ENCODE results near the gene EEF1G. TPM values are rescaled to one million over a fixed set of nuclear protein-coding genes. Genes with fewer than 3 reads are reported as not detected.

The EEF1G gene
- total RNA-seq, 1 experiment from 2014 or later, result 1,667 TPM

DNA sequence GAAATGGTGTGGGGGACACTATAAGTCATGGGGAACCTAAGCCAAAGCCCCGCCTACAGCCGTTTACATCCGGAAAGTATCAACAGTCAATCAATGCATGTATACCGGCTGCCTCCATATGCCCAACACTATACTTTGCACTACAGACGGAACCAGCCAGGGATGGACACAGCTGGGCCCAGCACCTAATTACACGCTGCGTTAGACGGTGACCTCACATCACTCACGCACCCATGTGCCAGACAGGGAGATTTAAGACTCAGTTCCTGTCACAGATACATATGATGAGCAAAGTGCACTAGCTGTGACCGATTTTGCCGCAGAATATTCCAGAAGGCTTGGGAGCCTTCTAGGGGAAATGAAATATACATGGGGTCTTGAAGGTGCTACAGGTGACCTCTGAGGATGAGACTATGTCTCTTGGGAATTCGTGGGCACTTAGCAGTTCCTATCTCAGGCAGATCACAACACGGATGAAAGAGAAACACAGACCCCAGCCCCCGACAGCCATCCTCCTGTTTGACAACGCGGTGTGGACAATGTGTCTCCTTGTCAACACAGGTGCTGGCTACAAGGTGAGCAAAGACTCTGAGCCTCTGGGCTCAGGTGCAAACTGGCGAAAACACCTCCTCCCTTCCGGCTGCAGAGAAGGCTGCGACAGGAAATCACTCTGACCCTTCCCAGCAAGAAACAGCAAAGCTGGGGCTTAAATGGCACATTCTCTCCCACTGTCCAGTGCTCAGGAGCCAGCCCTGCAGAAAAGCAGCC lies 35.0 kb downstream of the EEF1G start (continued):
- no peak for TF ChIP-seq ZNF512 (CRISPR knock-in tag; IDR thresholded peaks at IDR 0.05; ENCODE audit: borderline replicate concordance)
- TF ChIP-seq ZNF263 (CRISPR knock-in tag; IDR thresholded peaks at IDR 0.05; ENCODE audit: low read depth), result no peak
- TF ChIP-seq GABPB1 (CRISPR knock-in tag; IDR thresholded peaks at IDR 0.05), result no peak

- H3K4me1 Mint-ChIP-seq, result peaks cover 13% of the 10 kb centered on the region
- peak; percentile 52; the same call in 1 of the 2 replicates for ATAC-seq
- TF ChIP-seq JAZF1 (CRISPR knock-in tag; IDR thresholded peaks at IDR 0.05) (no peak), IRF2 (CRISPR knock-in tag; IDR thresholded peaks at IDR 0.05; ENCODE audit: borderline replicate concordance, low read depth) (no peak), E2F4 (CRISPR knock-in tag; IDR thresholded peaks at IDR 0.05; ENCODE audit: borderline replicate concordance, low read depth) (no peak), NR2C2 (CRISPR knock-in tag; IDR thresholded peaks at IDR 0.05) (no peak), CREM (CRISPR knock-in tag; IDR thresholded peaks at IDR 0.05) (no peak), KAT7 (CRISPR knock-in tag; IDR thresholded peaks at IDR 0.05; ENCODE audit: borderline replicate concordance) (no peak), CBFB (CRISPR knock-in tag; IDR thresholded peaks at IDR 0.05; ENCODE audit: low read depth) (no peak)
- TF ChIP-seq, protein P1, sequence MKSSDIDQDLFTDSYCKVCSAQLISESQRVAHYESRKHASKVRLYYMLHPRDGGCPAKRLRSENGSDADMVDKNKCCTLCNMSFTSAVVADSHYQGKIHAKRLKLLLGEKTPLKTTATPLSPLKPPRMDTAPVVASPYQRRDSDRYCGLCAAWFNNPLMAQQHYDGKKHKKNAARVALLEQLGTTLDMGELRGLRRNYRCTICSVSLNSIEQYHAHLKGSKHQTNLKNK (CRISPR knock-in tag; IDR thresholded peaks at IDR 0.05), result no peak
- TF ChIP-seq, protein P2, sequence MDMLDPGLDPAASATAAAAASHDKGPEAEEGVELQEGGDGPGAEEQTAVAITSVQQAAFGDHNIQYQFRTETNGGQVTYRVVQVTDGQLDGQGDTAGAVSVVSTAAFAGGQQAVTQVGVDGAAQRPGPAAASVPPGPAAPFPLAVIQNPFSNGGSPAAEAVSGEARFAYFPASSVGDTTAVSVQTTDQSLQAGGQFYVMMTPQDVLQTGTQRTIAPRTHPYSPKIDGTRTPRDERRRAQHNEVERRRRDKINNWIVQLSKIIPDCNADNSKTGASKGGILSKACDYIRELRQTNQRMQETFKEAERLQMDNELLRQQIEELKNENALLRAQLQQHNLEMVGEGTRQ (CRISPR knock-in tag; IDR thresholded peaks at IDR 0.05), result no peak
- TF ChIP-seq, protein P3, sequence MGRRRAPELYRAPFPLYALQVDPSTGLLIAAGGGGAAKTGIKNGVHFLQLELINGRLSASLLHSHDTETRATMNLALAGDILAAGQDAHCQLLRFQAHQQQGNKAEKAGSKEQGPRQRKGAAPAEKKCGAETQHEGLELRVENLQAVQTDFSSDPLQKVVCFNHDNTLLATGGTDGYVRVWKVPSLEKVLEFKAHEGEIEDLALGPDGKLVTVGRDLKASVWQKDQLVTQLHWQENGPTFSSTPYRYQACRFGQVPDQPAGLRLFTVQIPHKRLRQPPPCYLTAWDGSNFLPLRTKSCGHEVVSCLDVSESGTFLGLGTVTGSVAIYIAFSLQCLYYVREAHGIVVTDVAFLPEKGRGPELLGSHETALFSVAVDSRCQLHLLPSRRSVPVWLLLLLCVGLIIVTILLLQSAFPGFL (CRISPR knock-in tag; IDR thresholded peaks at IDR 0.05; ENCODE audit: borderline replicate concordance), result no peak
- ChIA-PET POLR2A (interaction anchor here (0.6 kb wide), 1 partner anchor 63 kb away, joined by 4 read pairs; no protein-coding TSS in a partner anchor), CTCF (interaction anchor here (0.6 to 13.3 kb wide), 5 partner anchors 24 to 142 kb away, joined by 3 to 552 read pairs (median 4); partner anchors contain the start of gene SCGB1A1)
- H3K27me3 Mint-ChIP-seq (ENCODE audit: low read depth), result peaks cover 4% of the 10 kb centered on the region
- DNase-seq (ENCODE audit: low spot score), result no peak
- peaks cover 11% of the 10 kb centered on the region for H3K9me3 Mint-ChIP-seq
- peaks cover 9% of the 10 kb centered on the region; the same call in 1 of the 2 replicates for H3K36me3 Mint-ChIP-seq
- peak overlapping the region; percentile 41 for H3K4me3 Mint-ChIP-seq
- H3K27ac Mint-ChIP-seq, result no peak overlapping the region
Measured at GRCh38 chr11:62536301-62536957, 37.3 kb downstream of the EEF1G start.

GRCh38 chr11:62535802-62536201 lies 37.9 kb downstream of the EEF1G start:
- Mint-ChIP-seq H3K27me3 (ENCODE audit: low read depth) (no peaks in the 10 kb centered on the region; the same call in 1 of the 2 replicates), H3K9me3 (peaks cover 17% of the 10 kb centered on the region), H3K4me3 (no peak overlapping the region), H3K4me1 (peaks cover 13% of the 10 kb centered on the region), H3K36me3 (peaks cover 11% of the 10 kb centered on the region), H3K27ac (no peak overlapping the region)
- ChIA-PET CTCF (interaction anchor here (0.6 to 13.3 kb wide), 5 partner anchors 25 to 141 kb away, joined by 3 to 552 read pairs (median 4); partner anchors contain the start of gene SCGB1A1), POLR2A (no interaction called here)
- TF ChIP-seq SOX15 (CRISPR knock-in tag; IDR thresholded peaks at IDR 0.05) (no peak), NR1H2 (CRISPR knock-in tag; IDR thresholded peaks at IDR 0.05) (no peak), NFYB (CRISPR knock-in tag; conservative IDR thresholded peaks at IDR 0.05; ENCODE audit: low read depth) (no peak), MXD4 (CRISPR knock-in tag; IDR thresholded peaks at IDR 0.05; ENCODE audit: borderline replicate concordance) (no peak), ATF3 (CRISPR knock-in tag; conservative IDR thresholded peaks at IDR 0.05) (no peak)
- TF ChIP-seq, protein P4, sequence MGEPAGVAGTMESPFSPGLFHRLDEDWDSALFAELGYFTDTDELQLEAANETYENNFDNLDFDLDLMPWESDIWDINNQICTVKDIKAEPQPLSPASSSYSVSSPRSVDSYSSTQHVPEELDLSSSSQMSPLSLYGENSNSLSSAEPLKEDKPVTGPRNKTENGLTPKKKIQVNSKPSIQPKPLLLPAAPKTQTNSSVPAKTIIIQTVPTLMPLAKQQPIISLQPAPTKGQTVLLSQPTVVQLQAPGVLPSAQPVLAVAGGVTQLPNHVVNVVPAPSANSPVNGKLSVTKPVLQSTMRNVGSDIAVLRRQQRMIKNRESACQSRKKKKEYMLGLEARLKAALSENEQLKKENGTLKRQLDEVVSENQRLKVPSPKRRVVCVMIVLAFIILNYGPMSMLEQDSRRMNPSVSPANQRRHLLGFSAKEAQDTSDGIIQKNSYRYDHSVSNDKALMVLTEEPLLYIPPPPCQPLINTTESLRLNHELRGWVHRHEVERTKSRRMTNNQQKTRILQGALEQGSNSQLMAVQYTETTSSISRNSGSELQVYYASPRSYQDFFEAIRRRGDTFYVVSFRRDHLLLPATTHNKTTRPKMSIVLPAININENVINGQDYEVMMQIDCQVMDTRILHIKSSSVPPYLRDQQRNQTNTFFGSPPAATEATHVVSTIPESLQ (CRISPR knock-in tag; IDR thresholded peaks at IDR 0.05), result no peak
- DNase-seq (ENCODE audit: low spot score) (no peak), ATAC-seq (no peak)

All from WTC11 (cell line).